Stomach (tissue), 4 donors: ENCODE data around the gene C1orf87.

Experiments
- CTCF ChIP-seq, 7 experiments: fragments of 450-650 bp in 4 of 7; fragments of 200-600 bp in 3 of 7; sonication (generic) in 3 of 7; IDR thresholded peaks; one replicate each; pipeline ENCODE4 v1.5.1; 2016 to 2019; ENCODE audit warnings: antibody characterized with exemption in 7 of 7, control low read depth in 2 of 7, mild to moderate bottlenecking in 1 of 7
- EP300 ChIP-seq: sonication (generic); formaldehyde crosslinking; IDR thresholded peaks from one replicate; pipeline ENCODE4 v1.6.1; 2017; ENCODE audit warnings: antibody characterized with exemption
- POLR2A ChIP-seq, 4 donors: fragments of 450-650 bp; IDR thresholded peaks; one replicate each; pipeline ENCODE4 v1.6.1; 2016; ENCODE audit warnings: antibody characterized with exemption in 4 of 4, control low read depth in 2 of 4, mild to moderate bottlenecking in 1 of 4, moderate library complexity in 1 of 4
- POLR2AphosphoS5 ChIP-seq, 3 donors: sonication (generic); formaldehyde crosslinking; IDR thresholded peaks; one replicate each; pipeline ENCODE4 v1.6.1; 2016; ENCODE audit warnings: antibody characterized with exemption in 3 of 3

- TF ChIP-seq CTCF (IDR thresholded peaks at IDR 0.05), result no peak
- TF ChIP-seq EP300, result no peak
- no peak for TF ChIP-seq POLR2AphosphoS5 (IDR thresholded peaks at IDR 0.05)
- no peak for TF ChIP-seq POLR2A (IDR thresholded peaks at IDR 0.05)
Observed at GRCh38 chr1:60066001-60066400, 7.6 kb downstream of the C1orf87 start.
